HG03066 (cell line): ENCODE data around the gene FOSL1.
"Not testable (repeated sequence)": the region's sequence is repeated elsewhere in the genome, so short reads cannot be mapped to it uniquely, and the experiment has no call there.

Experiments used
- ATAC-seq: cut with Tn5 transposase; IDR thresholded peaks from one replicate; pipeline ENCODE4 v1.9.1; 2021; ENCODE audit warnings: low read depth; ENCODE audit not compliant: unreplicated experiment

The FOSL1 gene

GRCh38 chr11:65854852-65855837, 45.0 kb downstream of the FOSL1 start:
- ATAC-seq: no peak

DNA sequence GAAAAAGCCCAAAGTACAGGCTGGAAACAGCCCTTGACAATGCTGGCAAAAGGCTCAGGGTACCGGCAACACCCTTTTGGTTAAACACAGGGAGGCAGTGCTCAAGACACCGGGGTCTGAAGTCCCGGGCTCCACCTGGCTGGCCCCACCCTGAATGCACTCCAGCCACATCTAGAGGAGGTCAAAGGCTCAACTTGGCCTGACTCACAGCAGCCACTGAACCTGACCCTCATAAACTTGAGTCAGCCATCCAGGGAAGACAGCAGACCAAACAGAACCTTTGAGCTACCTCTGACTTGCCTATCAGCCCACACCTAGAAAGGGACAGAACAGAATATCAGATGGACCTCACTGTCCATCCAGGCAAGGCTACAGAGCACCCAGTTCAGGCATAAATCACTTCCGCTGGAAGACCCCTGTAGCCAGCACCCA, 46.0 kb downstream of the FOSL1 start:
- no peak for ATAC-seq

GRCh38 chr11:65853246-65853979, 46.8 kb downstream of the FOSL1 start:
- ATAC-seq: no peak

GRCh38 chr11:65852508-65853245, 47.5 kb downstream of the FOSL1 start:
- no peak for ATAC-seq

DNA sequence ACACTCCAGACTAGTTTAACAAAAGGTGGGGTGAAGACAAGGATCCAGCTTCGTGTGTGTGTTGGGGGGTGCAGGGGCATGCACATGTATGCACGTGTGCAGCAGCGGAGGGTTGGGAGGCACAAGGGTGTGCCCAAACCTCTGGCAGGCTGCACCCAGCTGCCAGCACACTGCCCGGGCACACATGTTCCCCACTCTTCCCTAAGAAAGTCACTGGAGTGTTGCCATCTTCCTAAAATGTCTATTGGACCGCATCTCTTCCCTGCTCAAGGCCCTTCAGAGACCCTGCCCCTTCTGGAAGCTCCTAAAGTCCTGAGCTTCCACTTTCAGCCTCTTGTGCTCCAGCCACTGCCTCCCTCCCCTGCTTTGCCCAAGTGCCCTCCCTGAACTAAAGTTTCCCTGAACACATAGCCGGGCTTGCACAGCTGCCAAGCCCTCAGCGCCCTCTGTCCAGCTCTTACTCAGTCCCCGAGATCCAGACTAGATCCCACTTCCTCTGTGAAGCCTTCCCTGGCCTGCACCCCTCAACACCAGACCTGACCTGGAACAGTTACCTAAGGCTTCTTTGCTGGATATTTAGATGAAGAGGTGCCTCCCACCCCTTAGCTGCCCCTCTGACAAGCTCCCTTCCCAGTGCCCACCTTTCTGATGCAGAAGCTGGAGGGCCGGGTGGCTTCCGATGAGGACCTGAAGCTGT, 48.2 kb downstream of the FOSL1 start:
- ATAC-seq: no peak

GRCh38 chr11:65851083-65851579, 49.1 kb downstream of the FOSL1 start:
- ATAC-seq: no peak

DNA sequence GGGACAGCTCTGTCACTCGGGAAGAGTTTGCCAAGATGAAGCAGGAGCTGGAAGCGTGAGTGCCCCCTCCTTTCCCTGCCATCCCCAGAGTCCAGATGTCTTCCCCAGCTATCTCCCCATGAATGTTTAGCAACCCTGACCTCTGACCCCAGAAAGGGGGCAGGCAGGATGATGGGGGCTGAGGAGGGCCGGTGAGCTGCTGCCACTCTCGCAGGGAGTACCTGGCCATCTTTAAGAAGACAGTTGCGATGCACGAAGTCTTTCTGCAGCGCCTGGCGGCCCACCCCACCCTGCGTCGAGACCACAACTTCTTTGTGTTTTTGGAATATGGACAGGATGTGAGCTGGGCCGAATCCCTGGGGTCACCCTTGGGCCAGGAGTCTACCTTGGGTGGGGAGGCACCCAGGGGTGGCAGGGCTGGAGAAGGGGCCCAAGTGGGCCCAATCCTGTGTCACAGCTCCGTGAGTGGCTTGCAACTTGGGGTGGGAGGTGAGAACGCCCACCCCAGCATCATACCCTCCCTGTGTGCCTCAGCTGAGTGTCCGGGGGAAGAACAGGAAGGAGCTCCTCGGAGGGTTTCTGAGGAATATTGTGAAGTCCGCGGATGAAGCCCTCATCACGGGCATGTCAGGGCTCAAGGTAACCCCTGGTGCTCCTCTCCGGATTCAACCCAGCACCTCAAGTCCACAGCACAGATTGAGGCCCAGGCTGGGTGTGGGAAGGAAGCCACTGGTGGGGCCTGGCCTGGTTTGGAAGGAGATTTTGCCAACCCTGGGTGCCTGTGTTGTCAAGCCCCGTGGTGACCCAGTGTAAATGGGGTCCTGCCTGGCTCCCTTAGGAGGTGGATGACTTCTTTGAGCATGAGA, 49.7 kb downstream of the FOSL1 start:
- ATAC-seq: no peak

DNA sequence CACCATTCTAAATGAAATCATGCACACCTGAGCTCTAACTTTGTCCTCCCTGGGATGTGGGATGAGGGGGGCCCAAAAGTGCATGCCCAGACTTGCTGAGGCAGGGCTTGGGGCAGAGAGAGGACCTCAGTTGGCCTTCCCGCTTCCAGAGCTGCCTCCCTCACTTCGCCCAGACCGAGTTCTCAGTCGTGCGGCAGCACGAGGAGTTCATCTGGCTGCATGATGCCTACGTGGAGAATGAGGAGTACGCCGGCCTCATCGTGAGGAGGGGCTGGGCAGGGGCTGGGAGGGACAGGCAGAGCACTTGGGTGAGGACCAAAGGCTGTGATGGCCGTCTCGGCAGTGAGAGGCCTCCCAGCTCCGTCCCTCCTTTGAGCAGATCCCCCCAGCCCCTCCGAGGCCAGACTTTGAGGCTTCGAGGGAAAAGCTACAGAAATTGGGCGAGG, 50.4 kb downstream of the FOSL1 start:
- no peak for ATAC-seq

DNA sequence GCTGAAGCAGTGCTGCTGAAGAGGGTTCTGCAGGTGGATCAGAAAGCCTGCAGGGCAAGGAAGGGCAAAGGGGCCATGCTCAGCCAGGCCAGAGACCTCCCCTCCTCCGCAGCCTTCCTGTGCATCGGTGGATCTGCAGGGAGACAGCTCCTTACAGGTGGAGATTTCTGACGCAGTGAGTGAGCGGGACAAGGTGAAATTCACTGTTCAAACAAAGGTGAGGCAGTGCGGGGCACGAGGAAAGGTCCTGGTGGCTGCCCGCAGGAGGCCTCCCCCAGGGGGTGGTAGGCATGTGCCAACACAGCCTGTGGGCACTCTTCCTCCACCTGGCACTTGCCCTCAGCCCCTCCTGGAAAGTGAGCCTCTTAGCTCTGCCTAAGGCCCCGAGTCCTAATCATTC, 50.8 kb downstream of the FOSL1 start:
- no peak for ATAC-seq

- not testable (repeated sequence) for ATAC-seq
These were observed 51.5 kb downstream of the FOSL1 start for GRCh38 chr11:65848693-65849092.

DNA sequence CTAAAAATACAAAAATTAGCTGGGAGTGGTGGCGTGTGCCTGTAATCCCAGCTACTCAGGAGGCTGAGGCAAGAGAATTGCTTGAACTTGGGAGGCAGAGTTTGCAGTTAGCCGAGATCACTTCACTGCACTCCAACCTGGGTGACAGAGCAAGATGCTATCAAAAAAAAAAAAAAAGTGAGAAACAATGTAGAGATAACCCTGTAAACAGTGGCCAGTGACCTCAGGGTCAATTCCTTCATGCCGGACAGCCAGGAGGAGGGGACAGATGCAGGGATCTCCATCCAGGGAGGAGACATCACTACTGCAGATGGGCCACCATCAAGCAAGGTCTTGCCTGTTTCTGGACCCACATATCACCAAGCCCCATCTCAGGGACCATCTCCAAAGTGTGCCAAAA, 52.4 kb downstream of the FOSL1 start:
- no peak for ATAC-seq

- ATAC-seq: no peak
These were observed 55.8 kb downstream of the FOSL1 start for GRCh38 chr11:65844231-65844872.

- ATAC-seq: no peak
These were observed 56.4 kb downstream of the FOSL1 start for GRCh38 chr11:65843811-65844210.

DNA sequence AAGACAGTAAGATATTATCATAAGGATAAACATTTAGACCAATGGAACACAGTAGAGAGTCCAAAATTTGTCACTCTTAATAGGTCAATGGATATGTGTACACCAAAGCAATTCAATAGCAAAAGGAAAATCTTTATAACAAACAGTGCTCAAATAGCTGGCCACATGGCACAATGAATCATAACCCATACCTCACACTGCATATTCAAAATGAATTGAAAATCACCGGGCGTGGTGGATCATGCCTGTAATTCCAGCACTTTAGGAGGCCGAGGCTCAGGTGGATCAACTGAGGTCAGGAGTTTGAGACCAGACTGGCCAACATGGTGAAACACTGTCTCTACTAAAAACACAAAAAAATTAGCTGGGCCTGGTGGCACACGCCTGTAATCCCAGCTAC, 58.0 kb downstream of the FOSL1 start:
- ATAC-seq: no peak
